H1 (cell line): ENCODE data around the gene DUSP7. TPM values are rescaled to one million over a fixed set of nuclear protein-coding genes. Genes with fewer than 3 reads are reported as not detected.

ENCODE experiments used
- CTCF ChIA-PET: fragments of 300-600 bp; sonication (Branson Sonifier 250); formaldehyde crosslinking; loops from one replicate; lab custom pipeline; 2021; ENCODE audit not compliant: partially characterized antibody; lab: Charles Lee
- POLR2A ChIA-PET: fragments of 300-600 bp; sonication (Branson Sonifier 250); formaldehyde crosslinking; loops from one replicate; lab custom pipeline; 2021; ENCODE audit warnings: inconsistent platforms; ENCODE audit not compliant: partially characterized antibody; lab: Charles Lee
- DNase-seq, 2 experiments: peaks; one replicate each; pipeline versions ENCODE4 v3.0.0 to v3.0.0-alpha.2; 2010 to 2022; ENCODE audit warnings: low spot score in 2 of 2, low read depth in 1 of 2, mixed read lengths in 1 of 2
- FAIRE-seq: peaks from 2 replicates; lab custom pipeline; 2011; peaks lifted over from hg19 to GRCh38; lab: Jason Lieb, UNC
- H2AFZ ChIP-seq: 2 replicates; pipeline ENCODE4 v1.8.1; 2012; ENCODE audit warnings: low read length, inconsistent platforms
- H2AK5ac ChIP-seq: 2 replicates; pipeline ENCODE4 v1.6.1; 2013; ENCODE audit warnings: low read depth, low read length
- H2BK120ac ChIP-seq: replicated peaks from 2 replicates; pipeline ENCODE3; 2013; ENCODE audit warnings: low read depth, low read length, inconsistent platforms
- H2BK12ac ChIP-seq: 2 replicates; pipeline ENCODE4 v1.6.1; 2013; ENCODE audit warnings: low read depth, low read length
- H2BK15ac ChIP-seq: 2 replicates; pipeline ENCODE4 v1.6.1; 2013; ENCODE audit warnings: low read length
- H2BK20ac ChIP-seq: 2 replicates; pipeline ENCODE4 v1.6.1; 2013; ENCODE audit warnings: low read length
- H2BK5ac ChIP-seq: 2 replicates; pipeline ENCODE4 v1.6.1; 2013; ENCODE audit warnings: low read depth, low read length
- H3K14ac ChIP-seq: 2 replicates; pipeline ENCODE4 v1.6.1; 2013; ENCODE audit warnings: inconsistent platforms; ENCODE audit not compliant: insufficient read length
- H3K18ac ChIP-seq: 2 replicates; pipeline ENCODE4 v1.6.1; 2013; ENCODE audit warnings: low read length; ENCODE audit errors: extremely low read depth
- H3K23ac ChIP-seq: 2 replicates; pipeline ENCODE4 v1.6.1; 2013; ENCODE audit warnings: inconsistent platforms; ENCODE audit not compliant: insufficient read length
- H3K23me2 ChIP-seq: 2 replicates; pipeline ENCODE4 v1.6.1; 2013; ENCODE audit warnings: low read depth, low read length
- H3K27ac ChIP-seq: 2 replicates; pipeline ENCODE4 v1.6.1; 2011; ENCODE audit warnings: low read depth, low read length, inconsistent platforms
- H3K27me3 ChIP-seq, 4 experiments: replicated peaks in 1 of 4; 1 replicate in 1 of 4; 2 replicates in 3 of 4; pipeline versions ENCODE4 v1.6.1 to v1.8.1; 2011 to 2013; ENCODE audit warnings: low read length in 3 of 4, mild to moderate bottlenecking in 3 of 4, inconsistent platforms in 2 of 4, mixed read lengths in 2 of 4, moderate library complexity in 1 of 4; ENCODE audit not compliant: control insufficient read depth in 3 of 4, insufficient read depth in 3 of 4; ENCODE audit errors: extremely low read depth in 1 of 4
- H3K36me3 ChIP-seq, 4 experiments: 2 replicates each; pipeline versions ENCODE4 v1.6.1 to v1.8.1; 2011 to 2013; ENCODE audit warnings: mild to moderate bottlenecking in 4 of 4, low read length in 3 of 4, moderate library complexity in 2 of 4, control low read depth in 1 of 4, inconsistent platforms in 1 of 4; ENCODE audit not compliant: insufficient read depth in 4 of 4, control insufficient read depth in 2 of 4
- H3K4ac ChIP-seq: replicated peaks from 2 replicates; pipeline ENCODE3; 2013; ENCODE audit warnings: low read length, low read depth, mixed read lengths, inconsistent platforms; ENCODE audit not compliant: insufficient read length
- H3K4me1 ChIP-seq, 4 experiments: replicated peaks in 1 of 4; 1 replicate in 1 of 4; 2 replicates in 3 of 4; pipeline versions ENCODE4 v1.6.1 to v1.8.1; 2011 to 2013; ENCODE audit warnings: low read length in 3 of 4, inconsistent platforms in 2 of 4, mixed read lengths in 1 of 4; ENCODE audit not compliant: insufficient read depth in 4 of 4, control insufficient read depth in 3 of 4
- H3K4me2 ChIP-seq, 2 experiments: 2 replicates each; pipeline versions ENCODE4 v1.6.1 to v1.8.1; 2011 to 2013; ENCODE audit warnings: low read depth in 2 of 2, low read length in 2 of 2, control low read depth in 1 of 2, inconsistent platforms in 1 of 2, mild to moderate bottlenecking in 1 of 2; ENCODE audit not compliant: insufficient read depth in 1 of 2
- H3K4me3 ChIP-seq, 4 experiments: fragments of 200-600, 300-600 bp in 1 of 4; sonication (generic), shearing (Covaris generic), sonication (Bioruptor Twin) in 1 of 4; 2 replicates each; pipeline versions ENCODE4 v1.5.1 to v1.8.1; 2011 to 2016; ENCODE audit warnings: low read length in 4 of 4, low read depth in 3 of 4, control low read depth in 2 of 4, inconsistent platforms in 2 of 4, mild to moderate bottlenecking in 2 of 4, mixed read lengths in 1 of 4, moderate library complexity in 1 of 4; ENCODE audit not compliant: insufficient read depth in 2 of 4; ENCODE audit errors: extremely low read depth in 1 of 4
- H3K56ac ChIP-seq: replicated peaks from 2 replicates; pipeline ENCODE3; 2013; ENCODE audit warnings: low read depth, mild to moderate bottlenecking, mixed read lengths, low read length, inconsistent platforms; ENCODE audit not compliant: insufficient read length
- H3K79me1 ChIP-seq: 2 replicates; pipeline ENCODE4 v1.6.1; 2013; ENCODE audit warnings: low read depth, low read length, control low read depth
- H3K79me2 ChIP-seq, 2 experiments: 2 replicates each; pipeline versions ENCODE4 v1.6.1 to v1.8.1; 2012 to 2013; ENCODE audit warnings: low read length in 2 of 2, mild to moderate bottlenecking in 2 of 2, inconsistent platforms in 1 of 2; ENCODE audit not compliant: insufficient read depth in 2 of 2, control insufficient read depth in 1 of 2
- H3K9ac ChIP-seq, 4 experiments: replicated peaks in 1 of 4; 1 replicate in 1 of 4; 2 replicates in 3 of 4; pipeline versions ENCODE4 v1.6.1 to v1.8.1; 2011 to 2013; ENCODE audit warnings: low read depth in 3 of 4, low read length in 3 of 4, control low read depth in 2 of 4, mild to moderate bottlenecking in 2 of 4, moderate library complexity in 2 of 4, inconsistent platforms in 1 of 4; ENCODE audit errors: extremely low read depth in 1 of 4
- H3K9me3 ChIP-seq, 2 experiments: 2 replicates each; pipeline versions ENCODE4 v1.6.1 to v1.8.1; 2012 to 2013; ENCODE audit warnings: mild to moderate bottlenecking in 2 of 2, moderate library complexity in 2 of 2, control low read depth in 1 of 2, inconsistent platforms in 1 of 2, low read depth in 1 of 2, low read length in 1 of 2, mixed read lengths in 1 of 2; ENCODE audit not compliant: insufficient read depth in 2 of 2
- H4K20me1 ChIP-seq, 2 experiments: replicated peaks in 1 of 2; 2 replicates each; pipeline versions ENCODE3 to v1.8.1; 2011 to 2013; ENCODE audit warnings: inconsistent platforms in 2 of 2, low read length in 2 of 2, mild to moderate bottlenecking in 1 of 2; ENCODE audit not compliant: insufficient read depth in 2 of 2, control insufficient read depth in 1 of 2
- H4K5ac ChIP-seq: 2 replicates; pipeline ENCODE4 v1.6.1; 2013; ENCODE audit warnings: low read length, low read depth, mixed read lengths, inconsistent platforms; ENCODE audit not compliant: insufficient read length
- H4K8ac ChIP-seq: 2 replicates; pipeline ENCODE4 v1.8.0; 2013; ENCODE audit warnings: mild to moderate bottlenecking, moderate library complexity, low read length, inconsistent platforms; ENCODE audit not compliant: insufficient read depth; ENCODE audit errors: extremely low read depth
- H4K91ac ChIP-seq: replicated peaks from 2 replicates; pipeline ENCODE3; 2013; ENCODE audit warnings: low read length, mixed read lengths, inconsistent platforms; ENCODE audit not compliant: insufficient read length
- BACH1 ChIP-seq: IDR thresholded peaks from 2 replicates; pipeline ENCODE4 v1.6.1; 2012; ENCODE audit warnings: low read length, improper control_type of control experiment
- CHD2 ChIP-seq: IDR thresholded peaks from 2 replicates; pipeline ENCODE4 v1.6.1; 2012; ENCODE audit warnings: low read length, improper control_type of control experiment
- FOSL1 ChIP-seq: IDR thresholded peaks from 2 replicates; pipeline ENCODE4 v1.6.1; 2011; ENCODE audit warnings: mild to moderate bottlenecking, low read depth, low read length, moderate library complexity; ENCODE audit not compliant: insufficient read depth
- GTF2F1 ChIP-seq: IDR thresholded peaks from 2 replicates; pipeline ENCODE4 v1.6.1; 2012; ENCODE audit warnings: low read depth, low read length, improper control_type of control experiment, borderline replicate concordance
- HDAC6 ChIP-seq: IDR thresholded peaks from one replicate; pipeline ENCODE4 v1.7.1; 2012; ENCODE audit warnings: low read depth, mild to moderate bottlenecking, inconsistent platforms, low read length, moderate library complexity
- JUN ChIP-seq: IDR thresholded peaks from 2 replicates; pipeline ENCODE4 v1.6.1; 2011; ENCODE audit warnings: low read depth, mild to moderate bottlenecking, improper control_type of control experiment, low read length
- PHF8 ChIP-seq: fragments of 200-600 bp; sonication (generic); conservative IDR thresholded peaks from 2 replicates; pipeline ENCODE4 v1.7.1; 2012; ENCODE audit warnings: low read depth, mild to moderate bottlenecking, inconsistent platforms, low read length, moderate library complexity
- POLR2A ChIP-seq, 2 experiments: IDR thresholded peaks; 1 replicate in 1 of 2; 2 replicates in 1 of 2; pipeline ENCODE4 v1.6.1; 2011; ENCODE audit warnings: low read depth in 2 of 2, low read length in 2 of 2, mild to moderate bottlenecking in 2 of 2; ENCODE audit errors: control extremely low read depth in 1 of 2
- SIX5 ChIP-seq: IDR thresholded peaks from 2 replicates; pipeline ENCODE4 v1.6.1; 2011; ENCODE audit warnings: mild to moderate bottlenecking, low read depth, low read length
- WGBS, 2 experiments: shearing (Covaris generic) in 1 of 2; methylation state at CpG; one replicate each; pipeline versions ENCODE4 v1.1.6 to v1.1.7; 2013 to 2015; ENCODE audit warnings: low lambda C conversion rate in 2 of 2, mixed read lengths in 2 of 2, inconsistent platforms in 1 of 2, low coverage in 1 of 2, missing lambda C conversion rate in 1 of 2; ENCODE audit not compliant: insufficient replicate concordance in 2 of 2, insufficient coverage in 1 of 2, insufficient read length in 1 of 2; ENCODE audit errors: extremely low coverage in 1 of 2, missing lambda C conversion rate in 1 of 2; 5-methylcytosine and 5-hydroxymethylcytosine counted together
- polyA plus RNA-seq, 7 experiments: library from polyadenylated mRNA; depleted of rRNA in 3 of 7; stranded (reverse) in 5 of 7; unstranded in 2 of 7; fragments of >200 nt in 5 of 7; fragments of 200-250 nt in 2 of 7; gene quantifications; 1 replicate in 5 of 7; 2 replicates in 1 of 7; 4 replicates in 1 of 7; pipeline versions ENCODE4 v1.2.1 to v1.2.3, GENCODE V29; 2011 to 2013; ENCODE audit warnings: missing spikeins in 2 of 7, mixed read lengths in 2 of 7
- total RNA-seq: library from RNA; stranded (reverse); fragmentation: NEBNext Ultra II Directional; extraction: Animal tissue kit (Norgen Biotek cat#: 25700); gene quantifications from 2 replicates; pipeline ENCODE4 v1.2.1, GENCODE V29; 2021

The DUSP7 gene
- total and polyA plus RNA-seq, 2 of the 8 experiments (the other 6 are each of a cell fraction or from before 2014, with no cell fraction given), result 19.4 to 24.9 TPM

DNA sequence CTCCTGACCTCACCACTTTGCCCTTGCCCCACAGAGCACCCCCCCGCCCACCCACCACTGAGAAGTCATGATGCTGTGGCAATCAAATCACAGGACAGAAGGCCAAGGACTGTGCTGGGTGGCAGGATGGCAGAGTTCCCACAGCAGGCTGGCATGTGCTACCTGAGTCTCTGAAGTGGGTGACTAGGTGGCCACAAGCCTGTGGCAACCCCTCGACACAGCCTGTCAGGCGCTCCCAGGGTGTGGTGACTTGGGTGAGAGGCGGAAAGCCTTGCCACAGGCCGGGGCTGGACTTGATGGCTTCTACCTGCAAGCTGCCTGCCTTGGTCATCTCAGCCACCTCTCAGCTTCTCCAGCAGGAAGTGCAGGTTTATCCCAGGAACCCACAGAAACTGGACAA is 15.6 kb upstream of the DUSP7 start:
- H2BK5ac ChIP-seq, result no peak overlapping the region
- H4K8ac ChIP-seq, result no peak overlapping the region; the same call in 1 of the 2 replicates
- H4K5ac ChIP-seq, result no peak overlapping the region
- no peak overlapping the region for H2BK12ac ChIP-seq
- H3K4ac ChIP-seq, result no peak overlapping the region
- no peaks in the 10 kb centered on the region for H3K27me3 ChIP-seq
- no peak overlapping the region for H2BK20ac ChIP-seq
- no peak overlapping the region for H2AK5ac ChIP-seq
- peaks cover 0 to 12% (median 3%) of the 10 kb centered on the region in 4 experiments; a peak in 5 of 8 replicates for H3K36me3 ChIP-seq
- H3K23me2 ChIP-seq, result no peaks in the 10 kb centered on the region
- H3K4me1 ChIP-seq, result no peaks in the 10 kb centered on the region; a peak in 2 of 7 replicates
- H3K79me1 ChIP-seq, result no peaks in the 10 kb centered on the region; the same call in 1 of the 2 replicates
- H3K14ac ChIP-seq, result no peak overlapping the region
- no peak overlapping the region for H3K56ac ChIP-seq
- H3K79me2 ChIP-seq, result no peaks in the 10 kb centered on the region
- CTCF ChIA-PET, result interaction anchor here (0.7 to 2.9 kb wide), 11 partner anchors 13 to 72 kb away, joined by 3 to 15 read pairs (median 3); no protein-coding TSS in a partner anchor
- no peak overlapping the region; a peak in 1 of 7 replicates for H3K9ac ChIP-seq
- H3K9me3 ChIP-seq, result no peaks in the 10 kb centered on the region
- H2BK120ac ChIP-seq, result no peak overlapping the region
- no peak for FAIRE-seq
- 90% methylated on average over 5 of the region's 5 CpGs; no CpG with 5 or more reads in 1 of the 2 experiments for WGBS, 2 experiments
- TF ChIP-seq SIX5 (no peak), BACH1 (no peak), JUN (no peak), GTF2F1 (no peak), POLR2A (IDR thresholded peaks at IDR 0.05; ENCODE audit: control extremely low read depth in 1 of 2, low read depth in 2 of 2, low read length in 2 of 2) (no peak), CHD2 (no peak), FOSL1 (no peak), PHF8 (no peak), HDAC6 (no peak)
- TF ChIP-seq, all 59 proteins: peak for 0
- Histone ChIP-seq H2BK15ac (no peak overlapping the region), H3K4me3 (no peak overlapping the region), H3K4me2 (no peak overlapping the region), H3K23ac (no peak overlapping the region), H2AFZ (no peak overlapping the region), H4K20me1 (peaks cover 0 to 3% of the 10 kb centered on the region in 2 experiments), H4K91ac (no peak overlapping the region), H3K18ac (no peak overlapping the region), H3K27ac (no peak overlapping the region)
- POLR2A ChIA-PET, result interaction anchor here (1.0 to 1.7 kb wide), 3 partner anchors 14 to 63 kb away, joined by 3 to 4 read pairs (median 3); no protein-coding TSS in a partner anchor
- DNase-seq, result no peak
